ENCODE measurements around the gene HAT1. TPM values are rescaled to one million over a fixed set of nuclear protein-coding genes. Genes with fewer than 3 reads are reported as not detected.

Gene HAT1
- total RNA-seq, 1 donor from 2014 or later: 37.9 TPM

DNA sequence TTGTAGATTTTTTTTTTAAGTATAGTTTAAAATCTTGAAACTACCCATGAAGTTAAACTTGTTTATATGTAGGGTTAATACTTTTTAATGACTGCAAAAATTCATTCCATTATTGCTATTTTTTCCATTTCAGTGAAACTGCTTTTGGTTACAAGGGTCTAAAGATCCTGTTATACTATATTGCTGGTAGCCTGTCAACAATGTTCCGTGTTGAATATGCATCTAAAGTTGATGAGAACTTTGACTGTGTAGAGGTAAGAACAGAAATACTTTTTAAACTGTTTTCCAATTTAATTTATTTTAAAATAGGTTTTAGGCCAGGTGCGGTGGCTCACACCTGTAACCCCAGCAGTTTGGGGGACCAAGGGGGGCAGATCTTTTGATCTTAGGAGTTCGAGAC is 30.5 kb downstream of the HAT1 start:
- H3K27me3 Mint-ChIP-seq (ENCODE audit: low read depth): no peaks in the 10 kb centered on the region
- no peak overlapping the region for H3K27ac Mint-ChIP-seq (ENCODE audit: unreplicated experiment)
- H3K9me3 Mint-ChIP-seq (ENCODE audit: low read depth): no peaks in the 10 kb centered on the region
- peaks cover 8% of the 10 kb centered on the region for H3K4me1 Mint-ChIP-seq (ENCODE audit: low read depth)
- H3K4me3 Mint-ChIP-seq (ENCODE audit: unreplicated experiment): no peak overlapping the region
- TF ChIP-seq, protein P1, sequence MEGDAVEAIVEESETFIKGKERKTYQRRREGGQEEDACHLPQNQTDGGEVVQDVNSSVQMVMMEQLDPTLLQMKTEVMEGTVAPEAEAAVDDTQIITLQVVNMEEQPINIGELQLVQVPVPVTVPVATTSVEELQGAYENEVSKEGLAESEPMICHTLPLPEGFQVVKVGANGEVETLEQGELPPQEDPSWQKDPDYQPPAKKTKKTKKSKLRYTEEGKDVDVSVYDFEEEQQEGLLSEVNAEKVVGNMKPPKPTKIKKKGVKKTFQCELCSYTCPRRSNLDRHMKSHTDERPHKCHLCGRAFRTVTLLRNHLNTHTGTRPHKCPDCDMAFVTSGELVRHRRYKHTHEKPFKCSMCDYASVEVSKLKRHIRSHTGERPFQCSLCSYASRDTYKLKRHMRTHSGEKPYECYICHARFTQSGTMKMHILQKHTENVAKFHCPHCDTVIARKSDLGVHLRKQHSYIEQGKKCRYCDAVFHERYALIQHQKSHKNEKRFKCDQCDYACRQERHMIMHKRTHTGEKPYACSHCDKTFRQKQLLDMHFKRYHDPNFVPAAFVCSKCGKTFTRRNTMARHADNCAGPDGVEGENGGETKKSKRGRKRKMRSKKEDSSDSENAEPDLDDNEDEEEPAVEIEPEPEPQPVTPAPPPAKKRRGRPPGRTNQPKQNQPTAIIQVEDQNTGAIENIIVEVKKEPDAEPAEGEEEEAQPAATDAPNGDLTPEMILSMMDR (IDR thresholded peaks at IDR 0.05): no peak
- peaks cover 10% of the 10 kb centered on the region for H3K36me3 Mint-ChIP-seq (ENCODE audit: low read depth)
- no peak for DNase-seq (ENCODE audit: low spot score)

- TF ChIP-seq, protein P1 (IDR thresholded peaks at IDR 0.05): no peak
- H3K36me3 Mint-ChIP-seq (ENCODE audit: low read depth): peaks cover 7% of the 10 kb centered on the region
- peaks cover 26% of the 10 kb centered on the region for H3K4me1 Mint-ChIP-seq (ENCODE audit: low read depth)
- H3K4me3 Mint-ChIP-seq (ENCODE audit: unreplicated experiment): no peak overlapping the region
- H3K9me3 Mint-ChIP-seq (ENCODE audit: low read depth): no peaks in the 10 kb centered on the region
- no peaks in the 10 kb centered on the region for H3K27me3 Mint-ChIP-seq (ENCODE audit: low read depth)
- no peak overlapping the region for H3K27ac Mint-ChIP-seq (ENCODE audit: unreplicated experiment)
- no peak for DNase-seq (ENCODE audit: low spot score)
These were observed 34.0 kb downstream of the HAT1 start for GRCh38 chr2:171956135-171956825.

DNA sequence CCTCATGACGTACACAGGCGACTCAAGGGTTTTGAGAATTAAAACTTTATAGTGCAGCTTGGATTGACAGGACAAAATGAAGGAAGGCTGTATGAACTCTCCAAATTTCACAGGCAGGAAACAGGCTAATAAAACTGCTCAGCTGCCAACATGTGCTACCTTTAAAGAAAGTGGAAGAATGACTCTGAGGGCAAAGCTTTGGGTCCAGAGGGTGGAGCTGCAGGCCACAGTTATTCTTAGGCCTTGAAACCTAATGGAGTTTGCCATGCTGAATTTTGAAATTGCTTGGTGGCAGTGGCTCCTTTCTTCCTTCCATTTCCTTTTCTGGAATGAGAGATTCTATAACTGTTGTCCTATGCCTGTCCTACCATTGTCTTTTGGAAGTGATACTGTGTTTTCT is 34.8 kb downstream of the HAT1 start:
- no peak for DNase-seq (ENCODE audit: low spot score)
- no peak overlapping the region for H3K27ac Mint-ChIP-seq (ENCODE audit: unreplicated experiment)
- no peaks in the 10 kb centered on the region for H3K9me3 Mint-ChIP-seq (ENCODE audit: low read depth)

DNA sequence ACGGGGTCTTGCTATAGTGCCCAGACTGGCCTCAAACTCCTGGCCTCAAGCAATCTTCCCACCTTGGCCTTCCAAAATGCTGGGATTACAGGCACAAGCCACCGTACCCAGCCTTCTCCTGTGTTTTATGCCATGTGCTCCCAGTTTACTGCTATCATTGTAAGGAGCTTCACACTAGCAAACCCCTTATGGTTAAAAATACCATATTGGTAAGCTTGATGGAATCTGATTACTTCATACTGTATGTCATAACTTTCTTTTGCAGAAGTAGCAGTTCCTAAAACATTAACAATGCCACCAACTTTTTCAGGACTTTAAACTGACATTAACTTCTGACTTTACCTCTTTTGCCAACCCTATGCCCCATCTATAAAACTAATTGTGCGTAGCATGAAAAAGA is 36.2 kb downstream of the HAT1 start:
- H3K4me3 Mint-ChIP-seq (ENCODE audit: unreplicated experiment): no peak overlapping the region
- TF ChIP-seq, protein P1 (IDR thresholded peaks at IDR 0.05): no peak
- DNase-seq (ENCODE audit: low spot score): no peak
- peak overlapping the region; percentile 49 for H3K27ac Mint-ChIP-seq (ENCODE audit: unreplicated experiment)
- H3K9me3 Mint-ChIP-seq (ENCODE audit: low read depth): no peaks in the 10 kb centered on the region
- peaks cover 7% of the 10 kb centered on the region for H3K36me3 Mint-ChIP-seq (ENCODE audit: low read depth)
- no peaks in the 10 kb centered on the region for H3K27me3 Mint-ChIP-seq (ENCODE audit: low read depth)
- peaks cover 27% of the 10 kb centered on the region for H3K4me1 Mint-ChIP-seq (ENCODE audit: low read depth)

More for the DNA sequence above, 34.8 kb downstream of the HAT1 start:
- TF ChIP-seq, protein P1 (IDR thresholded peaks at IDR 0.05): peak; percentile 51
- Mint-ChIP-seq H3K4me1 (ENCODE audit: low read depth) (peaks cover 27% of the 10 kb centered on the region), H3K36me3 (ENCODE audit: low read depth) (peaks cover 7% of the 10 kb centered on the region), H3K4me3 (ENCODE audit: unreplicated experiment) (no peak overlapping the region), H3K27me3 (ENCODE audit: low read depth) (no peaks in the 10 kb centered on the region)

DNA sequence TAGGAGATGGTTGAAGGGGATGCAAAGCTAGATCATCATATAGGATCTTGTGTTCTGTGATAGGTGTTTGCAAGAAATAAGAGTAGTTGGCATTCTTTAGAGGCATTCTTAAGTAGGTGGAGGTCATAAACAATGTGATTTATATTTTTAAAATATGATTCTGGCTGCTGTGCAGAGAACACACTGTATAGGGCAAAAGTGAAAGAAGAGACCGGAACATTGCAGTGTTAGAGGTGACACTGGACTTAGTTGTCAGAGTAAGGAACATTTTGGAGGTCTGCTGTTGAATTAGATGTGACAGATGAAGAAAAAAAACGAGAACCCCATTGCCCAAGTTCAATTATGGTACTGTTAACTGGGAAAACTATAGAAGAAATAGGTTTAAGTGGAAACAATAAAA is 37.7 kb downstream of the HAT1 start:
- Mint-ChIP-seq H3K4me3 (ENCODE audit: unreplicated experiment) (no peak overlapping the region), H3K36me3 (ENCODE audit: low read depth) (peaks cover 2% of the 10 kb centered on the region), H3K4me1 (ENCODE audit: low read depth) (peaks cover 22% of the 10 kb centered on the region), H3K27me3 (ENCODE audit: low read depth) (no peaks in the 10 kb centered on the region), H3K9me3 (ENCODE audit: low read depth) (no peaks in the 10 kb centered on the region), H3K27ac (ENCODE audit: unreplicated experiment) (no peak overlapping the region)
- no peak for DNase-seq (ENCODE audit: low spot score)
- TF ChIP-seq, protein P1 (IDR thresholded peaks at IDR 0.05): no peak

All from chondrocyte (in vitro differentiated cells).